Lower lobe of right lung (tissue), 2 donors: ENCODE data around the gene SF3A1. TPM values are rescaled to one million over a fixed set of nuclear protein-coding genes. Genes with fewer than 3 reads are reported as not detected.
"Not testable (repeated sequence)": the region's sequence is repeated elsewhere in the genome, so short reads cannot be mapped to it uniquely, and the experiment has no call there.

ENCODE experiments used
- ATAC-seq, 2 donors: fragments of 200-7000 bp; cut with Tn5 transposase; one replicate each; pipeline ENCODE4 v1.9.1; 2020 to 2022; ENCODE audit warnings: mild to moderate bottlenecking in 2 of 2, moderate library complexity in 2 of 2
- DNase-seq: peaks from one replicate; pipeline ENCODE4 v3.0.0-alpha.2; 2020
- H3K27ac ChIP-seq: fragments of 200-600 bp; one replicate; pipeline ENCODE4 v1.8.0; 2022
- H3K27me3 ChIP-seq: fragments of 200-600 bp; one replicate; pipeline ENCODE4 v1.8.0; 2022; ENCODE audit warnings: low read depth
- H3K36me3 ChIP-seq: fragments of 200-600 bp; one replicate; pipeline ENCODE4 v1.8.0; 2022; ENCODE audit warnings: mild to moderate bottlenecking
- H3K4me1 ChIP-seq: fragments of 200-600 bp; one replicate; pipeline ENCODE4 v1.8.0; 2022
- H3K4me3 ChIP-seq: fragments of 200-600 bp; one replicate; pipeline ENCODE4 v1.8.0; 2022; ENCODE audit warnings: mild to moderate bottlenecking
- H3K9me3 ChIP-seq: fragments of 200-600 bp; one replicate; pipeline ENCODE4 v1.8.0; 2022
- intact Hi-C: fragments of 100-400 bp; cut with DNase I; formaldehyde crosslinking; loops from one replicate; pipeline ENCODE4 v1.11.0; 2022
- long read RNA-seq: library from polyadenylated mRNA; unstranded; transcript quantifications from one replicate; pipeline ENCODE4 v2.0.0, GENCODE V29; 2021
- total RNA-seq: library from RNA; stranded (reverse); fragmentation: NEBNext Ultra II Directional; extraction: Animal tissue kit (Norgen Biotek cat#: 25700); gene quantifications from one replicate; pipeline ENCODE4 v1.2.1, GENCODE V29; 2021
- TF ChIP-seq, protein P1 (sequence below): fragments of 200-600 bp; IDR thresholded peaks from one replicate; pipeline ENCODE4 v1.8.0; 2022; ENCODE audit warnings: antibody characterized with exemption, mild to moderate bottlenecking
- donor health status: DM: no; HTN: yes; CAD: no; lungs with severe emphysema.

SF3A1 gene, protein sequence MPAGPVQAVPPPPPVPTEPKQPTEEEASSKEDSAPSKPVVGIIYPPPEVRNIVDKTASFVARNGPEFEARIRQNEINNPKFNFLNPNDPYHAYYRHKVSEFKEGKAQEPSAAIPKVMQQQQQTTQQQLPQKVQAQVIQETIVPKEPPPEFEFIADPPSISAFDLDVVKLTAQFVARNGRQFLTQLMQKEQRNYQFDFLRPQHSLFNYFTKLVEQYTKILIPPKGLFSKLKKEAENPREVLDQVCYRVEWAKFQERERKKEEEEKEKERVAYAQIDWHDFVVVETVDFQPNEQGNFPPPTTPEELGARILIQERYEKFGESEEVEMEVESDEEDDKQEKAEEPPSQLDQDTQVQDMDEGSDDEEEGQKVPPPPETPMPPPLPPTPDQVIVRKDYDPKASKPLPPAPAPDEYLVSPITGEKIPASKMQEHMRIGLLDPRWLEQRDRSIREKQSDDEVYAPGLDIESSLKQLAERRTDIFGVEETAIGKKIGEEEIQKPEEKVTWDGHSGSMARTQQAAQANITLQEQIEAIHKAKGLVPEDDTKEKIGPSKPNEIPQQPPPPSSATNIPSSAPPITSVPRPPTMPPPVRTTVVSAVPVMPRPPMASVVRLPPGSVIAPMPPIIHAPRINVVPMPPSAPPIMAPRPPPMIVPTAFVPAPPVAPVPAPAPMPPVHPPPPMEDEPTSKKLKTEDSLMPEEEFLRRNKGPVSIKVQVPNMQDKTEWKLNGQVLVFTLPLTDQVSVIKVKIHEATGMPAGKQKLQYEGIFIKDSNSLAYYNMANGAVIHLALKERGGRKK
- 162 TPM for total RNA-seq
- long read RNA-seq, full-length matches to known transcripts, result 21 of 54 reads
- long read RNA-seq, partial matches to known transcripts, result 29 of 54 reads
- long read RNA-seq, other reads (novel, unspliced or antisense), result 4 of 54 reads

DNA sequence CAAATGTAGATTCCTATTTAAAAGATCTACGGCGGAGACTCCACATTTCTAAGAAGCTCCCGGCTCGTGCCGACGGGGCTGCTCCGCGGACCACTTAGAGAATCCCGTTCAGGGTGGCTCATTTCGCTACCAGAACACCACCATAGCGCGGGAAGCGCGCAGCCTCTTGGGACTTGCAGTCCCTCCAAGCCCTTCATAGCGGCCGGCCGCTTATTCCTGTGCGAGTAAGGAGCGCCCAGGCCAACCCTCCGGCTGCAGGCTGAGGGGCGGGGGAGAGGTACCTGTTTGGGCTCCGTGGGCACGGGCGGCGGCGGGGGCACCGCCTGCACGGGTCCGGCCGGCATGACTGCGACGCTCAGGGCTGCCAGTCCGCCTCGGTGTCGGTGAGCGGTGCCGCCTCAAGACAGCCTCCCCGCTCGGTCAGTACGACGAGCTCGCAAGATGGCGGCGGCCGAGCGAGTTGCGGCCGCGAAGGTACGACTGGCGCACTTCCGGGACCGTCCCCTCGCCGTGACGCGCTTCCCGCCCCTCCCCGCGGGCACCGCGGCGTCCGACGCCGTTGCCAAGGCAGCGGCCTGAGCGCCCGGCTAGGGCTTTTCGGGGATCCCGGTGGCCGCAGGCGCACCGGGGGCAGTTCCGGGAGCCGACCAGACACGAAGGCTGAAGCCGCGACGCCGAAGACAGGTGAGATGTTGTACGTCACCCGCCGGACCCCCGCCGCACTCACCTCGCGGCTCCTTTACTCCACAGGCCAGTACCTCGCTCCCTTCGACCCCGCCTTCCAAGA, at the start of gene SF3A1, which contains the start of gene CCDC157:
Gene SF3A1 (minus strand): TSS at position 446 of the 787 bp plus-strand sequence. CDS start 102 bp downstream, at position 344.
Gene CCDC157 (plus strand): TSS at position 559 of the 787 bp plus-strand sequence. CDS start 8,994 bp downstream, outside the sequence.
- ATAC-seq (peak; percentile 98), DNase-seq (peak; percentile 95)
- peak within 1 kb of the TSS; percentile 88 for H3K4me3 ChIP-seq
- intact Hi-C loops, result no loop called here
- H3K4me1 ChIP-seq, result peaks cover 46% of the 10 kb centered on the region
- no peaks in the 10 kb centered on the region for H3K9me3 ChIP-seq
- peak within 1 kb of the TSS; percentile 98 for H3K27ac ChIP-seq
- TF ChIP-seq, protein P1, sequence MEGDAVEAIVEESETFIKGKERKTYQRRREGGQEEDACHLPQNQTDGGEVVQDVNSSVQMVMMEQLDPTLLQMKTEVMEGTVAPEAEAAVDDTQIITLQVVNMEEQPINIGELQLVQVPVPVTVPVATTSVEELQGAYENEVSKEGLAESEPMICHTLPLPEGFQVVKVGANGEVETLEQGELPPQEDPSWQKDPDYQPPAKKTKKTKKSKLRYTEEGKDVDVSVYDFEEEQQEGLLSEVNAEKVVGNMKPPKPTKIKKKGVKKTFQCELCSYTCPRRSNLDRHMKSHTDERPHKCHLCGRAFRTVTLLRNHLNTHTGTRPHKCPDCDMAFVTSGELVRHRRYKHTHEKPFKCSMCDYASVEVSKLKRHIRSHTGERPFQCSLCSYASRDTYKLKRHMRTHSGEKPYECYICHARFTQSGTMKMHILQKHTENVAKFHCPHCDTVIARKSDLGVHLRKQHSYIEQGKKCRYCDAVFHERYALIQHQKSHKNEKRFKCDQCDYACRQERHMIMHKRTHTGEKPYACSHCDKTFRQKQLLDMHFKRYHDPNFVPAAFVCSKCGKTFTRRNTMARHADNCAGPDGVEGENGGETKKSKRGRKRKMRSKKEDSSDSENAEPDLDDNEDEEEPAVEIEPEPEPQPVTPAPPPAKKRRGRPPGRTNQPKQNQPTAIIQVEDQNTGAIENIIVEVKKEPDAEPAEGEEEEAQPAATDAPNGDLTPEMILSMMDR, result no peak
- H3K27me3 ChIP-seq, result no peaks in the 10 kb centered on the region
- peaks cover 19% of the 10 kb centered on the region for H3K36me3 ChIP-seq

DNA sequence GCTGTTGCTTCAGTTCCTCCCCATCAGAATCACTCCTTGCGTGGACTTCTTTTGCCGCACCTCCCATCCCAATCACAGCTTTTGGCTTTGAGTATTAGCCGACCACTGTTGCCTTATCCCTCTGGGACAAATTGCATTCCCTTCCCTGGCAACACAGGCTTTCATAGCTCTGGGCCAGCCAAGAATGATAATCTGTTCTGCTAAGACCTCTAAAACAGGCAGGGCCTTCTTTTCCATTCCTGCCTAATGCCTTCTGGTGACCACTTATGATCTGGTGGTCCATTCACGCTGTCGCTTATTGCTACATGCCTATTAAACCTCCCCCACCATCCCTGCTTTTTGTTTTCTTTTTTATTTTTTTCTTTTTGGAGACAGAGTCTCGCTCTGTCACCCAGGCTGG, 49.7 kb upstream of the SF3A1 start:
- Histone ChIP-seq H3K4me1 (no peaks in the 10 kb centered on the region), H3K9me3 (no peaks in the 10 kb centered on the region), H3K36me3 (peaks cover 39% of the 10 kb centered on the region), H3K27me3 (no peaks in the 10 kb centered on the region), H3K27ac (no peak overlapping the region), H3K4me3 (no peak overlapping the region)
- TF ChIP-seq, protein P1, result no peak
- DNase-seq (no peak), ATAC-seq (no peak)
- intact Hi-C loops, result no loop called here

DNA sequence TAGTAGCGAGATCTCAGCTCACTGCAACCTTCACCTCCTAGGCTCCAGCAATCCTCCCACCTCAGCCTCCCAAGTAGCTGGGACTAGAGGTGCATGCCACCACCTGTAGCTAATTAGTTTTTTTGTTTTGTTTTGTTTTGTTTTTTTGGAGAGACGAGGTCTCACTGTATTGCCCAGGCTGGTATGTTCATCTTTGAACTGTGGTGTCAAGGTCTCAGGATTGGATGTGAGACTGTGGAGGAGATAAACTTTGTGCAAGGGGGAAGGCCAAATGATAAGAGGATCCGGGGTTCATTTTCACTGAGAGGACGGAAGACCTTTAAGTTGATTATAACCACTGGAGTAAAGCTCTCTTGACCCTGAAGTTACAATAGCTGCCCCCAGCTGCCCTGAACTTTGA, 49.0 kb upstream of the SF3A1 start:
- DNase-seq (no peak), ATAC-seq (no peak)
- intact Hi-C loops, result no loop called here
- peaks cover 33% of the 10 kb centered on the region for H3K36me3 ChIP-seq
- H3K9me3 ChIP-seq, result no peaks in the 10 kb centered on the region
- no peak overlapping the region for H3K27ac ChIP-seq
- no peaks in the 10 kb centered on the region for H3K27me3 ChIP-seq
- H3K4me3 ChIP-seq, result no peak overlapping the region
- no peaks in the 10 kb centered on the region for H3K4me1 ChIP-seq
- TF ChIP-seq, protein P1, result no peak

DNA sequence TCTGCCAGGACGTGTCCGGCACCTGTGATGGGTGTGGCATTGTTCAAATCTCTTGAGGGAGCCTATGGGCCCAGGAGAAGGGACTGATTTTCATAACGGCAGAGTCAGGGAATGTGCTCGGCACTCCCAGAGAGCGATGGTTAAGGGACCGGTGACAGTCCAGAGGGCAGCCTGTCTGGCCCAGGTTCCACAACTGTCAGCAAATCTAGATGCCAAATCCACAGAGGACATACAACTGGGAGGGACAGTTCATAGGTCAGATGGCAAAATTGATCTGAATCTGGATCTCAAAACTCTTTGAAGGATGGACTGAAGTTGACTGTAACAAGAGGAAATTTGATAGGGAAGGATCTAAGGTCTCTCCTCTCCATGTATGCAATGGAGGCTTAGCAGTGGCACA, 47.6 kb upstream of the SF3A1 start:
- Histone ChIP-seq H3K36me3 (peaks cover 19% of the 10 kb centered on the region), H3K4me1 (no peaks in the 10 kb centered on the region), H3K27ac (no peak overlapping the region), H3K27me3 (no peaks in the 10 kb centered on the region), H3K4me3 (no peak overlapping the region), H3K9me3 (no peaks in the 10 kb centered on the region)
- ATAC-seq (no peak), DNase-seq (no peak)
- intact Hi-C loops, result no loop called here
- TF ChIP-seq, protein P1, result no peak

DNA sequence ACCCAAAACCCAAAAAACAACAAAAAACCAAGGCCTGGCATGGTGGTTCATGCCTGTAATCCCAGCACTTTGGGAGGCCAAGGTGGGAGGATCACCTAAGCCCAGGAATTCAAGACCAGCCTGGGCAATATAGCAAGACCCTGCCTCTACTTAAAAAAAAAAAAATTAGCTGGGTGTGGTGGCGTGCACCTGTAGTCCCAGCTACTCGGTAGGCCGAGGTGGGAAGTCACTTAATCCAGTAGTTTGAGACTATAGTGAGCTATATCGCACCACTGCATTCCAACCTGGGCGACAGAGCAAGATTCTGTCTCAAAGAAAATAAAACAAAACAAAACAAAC, 46.0 kb upstream of the SF3A1 start:
- H3K27me3 ChIP-seq, H3K4me3 ChIP-seq, H3K9me3 ChIP-seq, intact Hi-C loops, ATAC-seq, H3K27ac ChIP-seq, DNase-seq: not testable (repeated sequence)
- Histone ChIP-seq H3K4me1 (peaks cover 13% of the 10 kb centered on the region), H3K36me3 (peaks cover 13% of the 10 kb centered on the region)
